GM12801 (cell line): ENCODE data around the gene GNAT3.

Experiments used
- CTCF ChIP-seq: IDR thresholded peaks from one replicate; pipeline ENCODE4 v1.5.1; 2011; ENCODE audit warnings: control low read depth; ENCODE audit not compliant: insufficient read length; ENCODE audit errors: extremely low read depth

Gene GNAT3

GRCh38 chr7:80445351-80445750, 66.5 kb downstream of the GNAT3 start:
- TF ChIP-seq CTCF = no peak

GRCh38 chr7:80444811-80445210, 67.1 kb downstream of the GNAT3 start:
- TF ChIP-seq CTCF = no peak

- no peak for TF ChIP-seq CTCF
These were observed 68.5 kb downstream of the GNAT3 start for GRCh38 chr7:80443325-80443724.

- TF ChIP-seq CTCF = no peak
These were observed 71.0 kb downstream of the GNAT3 start for GRCh38 chr7:80440883-80441282.

- no peak for TF ChIP-seq CTCF
These were observed 71.7 kb downstream of the GNAT3 start for GRCh38 chr7:80439894-80440821.

- no peak for TF ChIP-seq CTCF
These were observed 76.3 kb downstream of the GNAT3 start for GRCh38 chr7:80435521-80435920.

- no peak for TF ChIP-seq CTCF
These were observed 77.8 kb downstream of the GNAT3 start for GRCh38 chr7:80434047-80434446.
